Esophagus muscularis mucosa (tissue), 4 donors: Measurements from ENCODE around the gene MAPK11.

ENCODE experiments used
- CTCF ChIP-seq, 3 experiments: fragments of 200-600 bp in 2 of 3; fragments of 450-650 bp in 1 of 3; sonication (generic) in 2 of 3; IDR thresholded peaks; one replicate each; pipeline ENCODE4 v1.5.1; 2017 to 2019; ENCODE audit warnings: antibody characterized with exemption in 3 of 3, mild to moderate bottlenecking in 2 of 3, moderate library complexity in 1 of 3
- EP300 ChIP-seq: sonication (generic); formaldehyde crosslinking; IDR thresholded peaks from one replicate; pipeline ENCODE4 v1.6.1; 2017; ENCODE audit warnings: antibody characterized with exemption
- POLR2A ChIP-seq: fragments of 450-650 bp; IDR thresholded peaks from one replicate; pipeline ENCODE4 v1.6.1; 2017; ENCODE audit warnings: antibody characterized with exemption, moderate library complexity, mild to moderate bottlenecking, low read depth
- POLR2AphosphoS5 ChIP-seq, 2 donors: sonication (generic); formaldehyde crosslinking; IDR thresholded peaks; one replicate each; pipeline ENCODE4 v1.6.1; 2017; ENCODE audit warnings: antibody characterized with exemption in 2 of 2

- TF ChIP-seq CTCF (IDR thresholded peaks at IDR 0.05) (no peak), POLR2A (no peak), EP300 (no peak), POLR2AphosphoS5 (IDR thresholded peaks at IDR 0.05) (no peak)
Observed at GRCh38 chr22:50238755-50239154, 31.4 kb downstream of the MAPK11 start.
